ENCODE results near the gene HSDL2.

GRCh38 chr9:112439171-112439570 is 59.3 kb downstream of the HSDL2 start:
- TF ChIP-seq EZH2phosphoT487 (IDR thresholded peaks at IDR 0.05; ENCODE audit: insufficient read depth, low read depth) (no peak), EZH2 (IDR thresholded peaks at IDR 0.05; ENCODE audit: insufficient read depth, poor library complexity, severe bottlenecking) (no peak)

Measured in GM23248 (cell line).